GM23338 (cell line): ENCODE measurements around the gene R3HDM2. TPM values are rescaled to one million over a fixed set of nuclear protein-coding genes. Genes with fewer than 3 reads are reported as not detected.

Experiments
- ATAC-seq: fragments of 200-7000 bp; cut with Tn5 transposase; 3 replicates; pipeline ENCODE4 v1.9.1; 2020
- DNase-seq: peaks from one replicate; pipeline ENCODE4 v3.0.0-alpha.2; 2015; ENCODE audit warnings: low spot score
- H2AFZ ChIP-seq: fragments of 200-600 bp; sonication (generic); 2 replicates; pipeline ENCODE4 v1.8.0; 2016; ENCODE audit warnings: antibody characterized with exemption, mild to moderate bottlenecking, moderate library complexity
- H3F3A ChIP-seq: fragments of 200-600 bp; sonication (generic); replicated peaks from 2 replicates; pipeline ENCODE4 v1.8.0; 2017; ENCODE audit warnings: antibody characterized with exemption, mixed run types, low read depth
- H3K27ac ChIP-seq: fragments of 200-600 bp; sonication (generic); 2 replicates; pipeline ENCODE4 v1.6.1; 2016; ENCODE audit warnings: low read depth
- H3K27me3 ChIP-seq: fragments of 200-600 bp; sonication (generic); 2 replicates; pipeline ENCODE4 v1.8.0; 2016; ENCODE audit warnings: mild to moderate bottlenecking, mixed run types, moderate library complexity; ENCODE audit not compliant: insufficient read depth
- H3K36me3 ChIP-seq: fragments of 200-600 bp; sonication (generic); 2 replicates; pipeline ENCODE4 v1.8.0; 2016; ENCODE audit warnings: mild to moderate bottlenecking; ENCODE audit not compliant: insufficient read depth
- H3K4me1 ChIP-seq: fragments of 200-600 bp; sonication (generic); 2 replicates; pipeline ENCODE4 v1.8.0; 2016; ENCODE audit warnings: mild to moderate bottlenecking, moderate library complexity; ENCODE audit not compliant: insufficient read depth
- H3K4me2 ChIP-seq: fragments of 200-600 bp; sonication (generic); 2 replicates; pipeline ENCODE4 v1.7.1; 2017; ENCODE audit warnings: mixed run types
- H3K4me3 ChIP-seq: fragments of 200-600 bp; sonication (generic); 2 replicates; pipeline ENCODE4 v1.6.1; 2016; ENCODE audit warnings: mixed run types
- H3K79me2 ChIP-seq: fragments of 200-600 bp; sonication (generic); replicated peaks from 2 replicates; pipeline ENCODE4 v1.8.0; 2017; ENCODE audit warnings: mild to moderate bottlenecking; ENCODE audit not compliant: insufficient read depth
- H3K9me2 ChIP-seq: fragments of 200-600 bp; sonication (generic); 2 replicates; pipeline ENCODE4 v1.8.0; 2017; ENCODE audit not compliant: insufficient read depth
- H4K20me1 ChIP-seq: fragments of 200-600 bp; sonication (generic); replicated peaks from 2 replicates; pipeline ENCODE4 v1.8.0; 2017; ENCODE audit warnings: mild to moderate bottlenecking; ENCODE audit not compliant: insufficient read depth
- H3K27ac Mint-ChIP-seq: 2 replicates; pipeline ENCODE4 v1.8.0; 2020; ENCODE audit warnings: inconsistent platforms, mild to moderate bottlenecking, moderate library complexity, mixed read lengths
- H3K27me3 Mint-ChIP-seq: 3 replicates; pipeline ENCODE4 v1.8.0; 2022; ENCODE audit warnings: low read depth, mild to moderate bottlenecking, moderate library complexity, mixed read lengths, inconsistent platforms; ENCODE audit not compliant: insufficient read depth, poor library complexity
- H3K36me3 Mint-ChIP-seq: 3 replicates; pipeline ENCODE4 v1.8.0; 2021; ENCODE audit warnings: low read depth, mild to moderate bottlenecking, inconsistent platforms, moderate library complexity, mixed read lengths
- H3K4me1 Mint-ChIP-seq: 3 replicates; pipeline ENCODE4 v1.8.0; 2020; ENCODE audit warnings: mild to moderate bottlenecking, inconsistent platforms, mixed read lengths
- H3K4me3 Mint-ChIP-seq: 3 replicates; pipeline ENCODE4 v1.8.0; 2021; ENCODE audit warnings: moderate library complexity, mild to moderate bottlenecking, inconsistent platforms, mixed read lengths
- H3K9me3 Mint-ChIP-seq: 3 replicates; pipeline ENCODE4 v1.8.0; 2020; ENCODE audit warnings: moderate library complexity, mild to moderate bottlenecking, inconsistent platforms, mixed read lengths
- CREB1 ChIP-seq: fragments of 250-450 bp; sonication (Bioruptor Pico); IDR thresholded peaks from 2 replicates; pipeline ENCODE4 v1.5.0; 2020; ENCODE audit warnings: low read depth, mild to moderate bottlenecking, moderate library complexity
- CTCF ChIP-seq, 2 experiments: fragments of 200-600 bp in 1 of 2; sonication (generic) in 1 of 2; conservative IDR thresholded peaks; 2 replicates each; pipeline versions ENCODE4 v1.5.1 to v1.6.1; 2016 to 2017; ENCODE audit warnings: antibody characterized with exemption in 2 of 2, low read depth in 2 of 2, mild to moderate bottlenecking in 2 of 2, moderate library complexity in 1 of 2
- ETS1 ChIP-seq: IDR thresholded peaks from 2 replicates; pipeline ENCODE4 v1.6.1; 2016; ENCODE audit warnings: antibody characterized with exemption
- EZH2 ChIP-seq: fragments of 200-600 bp; sonication (generic); IDR thresholded peaks from one replicate; pipeline ENCODE4 v1.8.0; 2017; ENCODE audit warnings: antibody characterized with exemption, mild to moderate bottlenecking, low read depth; ENCODE audit not compliant: unreplicated experiment
- EZH2phosphoT487 ChIP-seq: fragments of 200-600 bp; sonication (generic); IDR thresholded peaks from one replicate; pipeline ENCODE4 v1.8.1; 2018; ENCODE audit warnings: antibody characterized with exemption; ENCODE audit not compliant: unreplicated experiment
- JUNB ChIP-seq: IDR thresholded peaks from one replicate; pipeline ENCODE4 v1.6.1; 2016; ENCODE audit warnings: antibody characterized with exemption; ENCODE audit not compliant: unreplicated experiment
- NANOG ChIP-seq: IDR thresholded peaks from 2 replicates; pipeline ENCODE4 v1.6.1; 2016; ENCODE audit warnings: antibody characterized with exemption, borderline replicate concordance
- POLR2AphosphoS5 ChIP-seq: IDR thresholded peaks from 2 replicates; pipeline ENCODE4 v1.6.1; 2016; ENCODE audit warnings: antibody characterized with exemption, low read depth
- REST ChIP-seq: IDR thresholded peaks from one replicate; pipeline ENCODE4 v1.6.1; 2018; ENCODE audit warnings: antibody characterized with exemption; ENCODE audit not compliant: unreplicated experiment
- STAT1 ChIP-seq: IDR thresholded peaks from one replicate; pipeline ENCODE4 v1.6.1; 2016; ENCODE audit warnings: antibody characterized with exemption; ENCODE audit not compliant: unreplicated experiment
- ZNF114 ChIP-seq: fragments of 250-450 bp; sonication (Bioruptor Pico); IDR thresholded peaks from 2 replicates; pipeline ENCODE4 v1.5.0; 2020; ENCODE audit warnings: mild to moderate bottlenecking, moderate library complexity
- ZNF331 ChIP-seq: fragments of 250-450 bp; sonication (Bioruptor Pico); IDR thresholded peaks from 2 replicates; pipeline ENCODE4 v1.5.0; 2020; ENCODE audit warnings: low read depth, mild to moderate bottlenecking, moderate library complexity
- ZNF462 ChIP-seq: fragments of 250-450 bp; sonication (Bioruptor Pico); IDR thresholded peaks from 2 replicates; pipeline ENCODE4 v1.5.0; 2020; ENCODE audit warnings: mild to moderate bottlenecking, moderate library complexity
- polyA plus RNA-seq: library from polyadenylated mRNA; unstranded; fragments of >200 nt; fragmentation: Nextera tagmentation; extraction: Ambion mirVana; gene quantifications from 2 replicates; pipeline ENCODE4 v1.2.1, GENCODE V29; 2016
- total RNA-seq: library from RNA; depleted of rRNA; stranded (reverse); fragments of >200 nt; shearing (Covaris generic); gene quantifications from 2 replicates; pipeline ENCODE4 v1.2.3, GENCODE V29; 2014

R3HDM2 gene
- total and polyA plus RNA-seq, 2 experiments from 2014 or later, result 9.6 to 19.6 TPM

- TF ChIP-seq REST (no peak), EZH2phosphoT487 (no peak), CTCF (conservative IDR thresholded peaks at IDR 0.05; ENCODE audit: low read depth in 2 of 2) (no peak), POLR2AphosphoS5 (no peak), JUNB (no peak), ZNF462 (CRISPR knock-in tag) (no peak), EZH2 (no peak), NANOG (no peak), STAT1 (no peak), CREB1 (CRISPR knock-in tag) (no peak), ZNF114 (no peak), ZNF331 (CRISPR knock-in tag) (no peak), ETS1 (no peak)
- no peak overlapping the region; the same call in 2 of the 3 replicates for H3K4me3 Mint-ChIP-seq
Measured at GRCh38 chr12:57261428-57261865, 169.4 kb downstream of the R3HDM2 start.

More at GRCh38 chr12:57261428-57261865, 169.4 kb downstream of the R3HDM2 start:
- H3K27me3 ChIP-seq, result no peaks in the 10 kb centered on the region
- H4K20me1 ChIP-seq, result no peaks in the 10 kb centered on the region
- ATAC-seq (peak; percentile 88), DNase-seq (peak; percentile 35)
- H2AFZ ChIP-seq, result no peak overlapping the region
- H3K27ac ChIP-seq, result peak overlapping the region; percentile 37; the same call in 1 of the 2 replicates
- no peaks in the 10 kb centered on the region for H3K9me2 ChIP-seq
- no peaks in the 10 kb centered on the region for H3K79me2 ChIP-seq
- Mint-ChIP-seq H3K27me3 (peaks cover 9% of the 10 kb centered on the region), H3K27ac (no peak overlapping the region), H3K9me3 (no peaks in the 10 kb centered on the region), H3K4me1 (peaks cover 18% of the 10 kb centered on the region), H3K36me3 (peaks cover 5% of the 10 kb centered on the region; the same call in 1 of the 3 replicates)
- no peak overlapping the region for H3K4me2 ChIP-seq
- no peaks in the 10 kb centered on the region for H3K36me3 ChIP-seq
- peaks cover 16% of the 10 kb centered on the region for H3K4me1 ChIP-seq
- H3F3A ChIP-seq, result peaks cover 5% of the 10 kb centered on the region; the same call in 1 of the 2 replicates
- H3K4me3 ChIP-seq, result no peak overlapping the region
